GM18511 (cell line): ENCODE measurements around the gene RBPMS2.

Experiments used
- ATAC-seq: cut with Tn5 transposase; IDR thresholded peaks from one replicate; pipeline ENCODE4 v1.9.1; 2021; ENCODE audit warnings: mild to moderate bottlenecking, moderate library complexity; ENCODE audit not compliant: unreplicated experiment

RBPMS2 gene

GRCh38 chr15:64783796-64784195, 8.4 kb upstream of the RBPMS2 start:
- ATAC-seq, result no peak

- ATAC-seq, result no peak
These were observed 7.4 kb upstream of the RBPMS2 start for GRCh38 chr15:64782751-64783150.

- no peak for ATAC-seq
These were observed 5.9 kb upstream of the RBPMS2 start for GRCh38 chr15:64781299-64781698.

- ATAC-seq, result no peak
These were observed 5.3 kb upstream of the RBPMS2 start for GRCh38 chr15:64780600-64781156.

GRCh38 chr15:64779630-64780029, 4.2 kb upstream of the RBPMS2 start:
- ATAC-seq, result no peak

- no peak for ATAC-seq
These were observed 3.6 kb upstream of the RBPMS2 start for GRCh38 chr15:64779024-64779423.

- ATAC-seq, result no peak
These were observed 1.0 kb upstream of the RBPMS2 start for GRCh38 chr15:64776402-64776786.

GRCh38 chr15:64774629-64775493, 528 bp downstream of the RBPMS2 start:
- peak; percentile 31 for ATAC-seq

GRCh38 chr15:64774037-64774628, 1.3 kb downstream of the RBPMS2 start:
- no peak for ATAC-seq

GRCh38 chr15:64773606-64774005, 1.8 kb downstream of the RBPMS2 start:
- no peak for ATAC-seq

GRCh38 chr15:64772964-64773363, 2.4 kb downstream of the RBPMS2 start:
- ATAC-seq, result no peak

GRCh38 chr15:64772488-64772887, 2.9 kb downstream of the RBPMS2 start:
- no peak for ATAC-seq

GRCh38 chr15:64770626-64771025, 4.8 kb downstream of the RBPMS2 start:
- no peak for ATAC-seq

- ATAC-seq, result no peak
These were observed 8.2 kb downstream of the RBPMS2 start for GRCh38 chr15:64767203-64767602.

GRCh38 chr15:64766058-64766457, 9.3 kb downstream of the RBPMS2 start:
- no peak for ATAC-seq

GRCh38 chr15:64763874-64764273, 11.5 kb downstream of the RBPMS2 start:
- ATAC-seq, result no peak

GRCh38 chr15:64763462-64763861, 11.9 kb downstream of the RBPMS2 start:
- no peak for ATAC-seq

GRCh38 chr15:64763021-64763420, 12.4 kb downstream of the RBPMS2 start:
- ATAC-seq, result no peak

GRCh38 chr15:64762546-64762945, 12.8 kb downstream of the RBPMS2 start:
- no peak for ATAC-seq

GRCh38 chr15:64761156-64761555, 14.2 kb downstream of the RBPMS2 start:
- no peak for ATAC-seq

- ATAC-seq, result no peak
These were observed 15.3 kb downstream of the RBPMS2 start for GRCh38 chr15:64760056-64760455.

- no peak for ATAC-seq
These were observed 19.9 kb downstream of the RBPMS2 start for GRCh38 chr15:64755427-64755940.
